G401 (cell line): ENCODE results near the gene PDIA6. TPM values are rescaled to one million over a fixed set of nuclear protein-coding genes. Genes with fewer than 3 reads are reported as not detected.
A peak's percentile ranks its signal among the peaks of the same experiment; 100 is the strongest.

Source experiments
- DNase-seq: peaks from one replicate; pipeline ENCODE4 v3.0.0-alpha.2; 2015; ENCODE audit warnings: low spot score
- in situ Hi-C: cut with HindIII; loops from 2 replicates; pipeline ENCODE4 v1.10.0; 2016; ENCODE audit warnings: low sequenced_read_pairs, mixed read lengths
- total RNA-seq: library from RNA; depleted of rRNA; stranded (reverse); fragments of >200 nt; shearing (Covaris generic); gene quantifications from 2 replicates; pipeline ENCODE4 v1.2.3, GENCODE V29; 2014

The PDIA6 gene
- total RNA-seq, 1 experiment from 2014 or later: 429 TPM

DNA sequence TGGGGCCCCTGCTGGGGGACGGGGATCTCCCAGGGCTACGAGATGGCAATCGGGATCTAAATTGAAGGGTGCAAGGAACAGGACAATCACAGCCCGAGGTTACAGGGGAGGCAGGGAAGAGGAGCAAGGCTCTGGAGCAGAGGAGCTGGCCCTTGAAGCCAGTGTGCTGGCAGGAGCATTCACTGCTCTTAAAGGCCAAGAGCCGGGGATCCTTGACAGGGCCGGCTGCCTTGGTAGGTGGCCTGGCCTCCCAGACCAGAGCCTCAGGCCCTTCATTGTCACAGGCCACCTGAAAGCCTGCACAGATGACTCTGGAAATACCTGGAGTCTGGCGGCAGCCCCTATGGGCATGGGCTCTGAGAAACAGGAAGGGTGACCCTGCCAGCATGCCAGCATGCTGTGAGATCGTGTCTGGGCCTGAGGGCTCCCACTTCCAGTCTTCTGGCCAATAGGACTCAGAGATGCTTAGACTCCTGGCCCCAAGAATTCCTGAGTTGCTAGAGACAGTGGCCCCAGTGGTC, 38.7 kb downstream of the PDIA6 start:
- no peak for DNase-seq
- in situ Hi-C loops: no loop called here

DNA sequence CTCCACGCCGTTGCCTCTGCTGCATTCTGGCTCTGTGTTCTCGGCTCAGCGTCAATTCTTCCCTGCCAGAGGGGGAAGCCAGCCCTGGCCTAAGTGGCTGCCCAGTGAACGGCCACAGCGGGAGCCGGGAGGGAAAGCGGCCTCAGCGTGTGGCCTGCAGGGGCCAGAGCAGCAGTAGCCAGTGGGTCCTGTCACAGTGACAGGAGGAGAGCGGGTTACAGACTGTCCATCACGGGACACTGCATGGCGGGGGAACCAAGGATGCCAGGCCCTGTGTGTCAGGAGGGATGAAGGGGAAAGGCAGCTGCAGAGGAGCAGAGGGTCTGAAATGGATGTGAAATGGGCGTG, 39.7 kb downstream of the PDIA6 start:
- DNase-seq: no peak
- in situ Hi-C loops: no loop called here

DNA sequence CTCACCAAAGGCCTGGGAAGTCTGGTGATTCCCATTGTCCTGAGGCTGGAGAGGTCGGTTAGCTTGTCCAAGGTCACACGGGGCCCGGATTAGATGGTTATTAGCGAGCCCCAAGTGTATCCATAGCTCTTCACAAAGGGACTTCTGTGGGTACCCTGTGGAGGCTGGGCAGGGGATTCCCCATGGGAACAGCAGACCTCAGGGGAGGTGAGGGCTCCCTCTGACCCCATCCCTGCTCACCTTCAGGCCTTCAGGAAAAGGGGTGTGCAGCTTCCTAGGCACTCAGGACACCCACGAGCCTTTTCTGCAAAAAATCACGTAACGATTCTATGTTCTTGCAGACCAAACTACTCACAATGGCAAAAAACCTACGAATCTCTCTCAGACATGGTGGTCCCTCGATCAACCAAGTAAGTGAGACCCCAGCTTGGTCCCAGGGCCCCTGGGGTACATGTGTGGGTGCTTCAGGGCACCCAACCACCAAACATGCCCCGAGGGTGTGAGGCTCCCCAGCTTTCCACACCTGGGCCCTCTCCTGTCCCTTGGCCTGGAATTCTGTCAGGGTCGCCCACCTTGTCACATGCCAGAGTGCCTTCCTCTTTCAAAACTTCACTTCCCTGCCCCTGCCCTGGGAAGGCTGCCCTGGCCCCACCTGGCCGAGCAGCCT, 40.3 kb downstream of the PDIA6 start:
- in situ Hi-C loops: no loop called here
- no peak for DNase-seq

- in situ Hi-C loops: no loop called here
- no peak for DNase-seq
Measured at GRCh38 chr2:10771786-10772185, 40.8 kb downstream of the PDIA6 start.

DNA sequence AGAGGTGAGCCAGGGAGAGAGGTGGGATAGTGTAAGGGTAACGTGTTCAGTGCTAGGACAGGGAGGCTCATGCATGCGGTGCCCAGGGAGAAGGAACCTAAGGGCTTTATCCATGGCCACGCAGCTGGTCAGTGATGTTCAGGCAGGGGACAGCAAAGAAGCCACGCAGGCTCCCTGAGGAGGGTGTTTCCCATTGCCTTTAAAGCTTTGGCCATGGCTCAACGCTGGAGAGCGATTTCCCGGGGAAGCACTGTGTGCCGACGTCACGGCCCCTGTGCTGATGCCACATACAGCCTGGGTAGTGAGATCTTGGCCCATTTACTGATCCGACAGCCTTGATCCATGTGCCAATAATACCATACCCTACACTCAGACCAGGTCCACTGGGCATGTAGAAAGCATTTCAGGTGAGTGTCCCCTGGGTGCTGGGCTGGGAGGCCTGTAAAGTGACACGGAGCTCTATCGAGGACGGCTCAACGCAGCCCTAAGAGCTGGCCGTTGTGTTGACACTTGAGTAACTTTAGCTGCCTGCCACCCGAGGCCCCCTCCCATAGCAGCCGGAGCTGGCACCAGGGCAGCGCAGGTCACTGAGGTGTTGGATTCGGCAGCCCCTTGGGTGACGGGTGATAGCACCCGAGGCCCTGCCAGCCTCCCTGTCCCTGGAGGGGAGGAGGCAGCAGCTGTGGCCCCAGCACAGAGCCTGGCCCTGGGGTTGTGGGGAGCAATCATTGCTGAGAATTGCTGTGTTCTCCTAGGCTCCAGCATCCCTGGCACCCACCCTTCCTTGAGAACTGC, 41.4 kb downstream of the PDIA6 start:
- in situ Hi-C loops: no loop called here
- DNase-seq: no peak

DNA sequence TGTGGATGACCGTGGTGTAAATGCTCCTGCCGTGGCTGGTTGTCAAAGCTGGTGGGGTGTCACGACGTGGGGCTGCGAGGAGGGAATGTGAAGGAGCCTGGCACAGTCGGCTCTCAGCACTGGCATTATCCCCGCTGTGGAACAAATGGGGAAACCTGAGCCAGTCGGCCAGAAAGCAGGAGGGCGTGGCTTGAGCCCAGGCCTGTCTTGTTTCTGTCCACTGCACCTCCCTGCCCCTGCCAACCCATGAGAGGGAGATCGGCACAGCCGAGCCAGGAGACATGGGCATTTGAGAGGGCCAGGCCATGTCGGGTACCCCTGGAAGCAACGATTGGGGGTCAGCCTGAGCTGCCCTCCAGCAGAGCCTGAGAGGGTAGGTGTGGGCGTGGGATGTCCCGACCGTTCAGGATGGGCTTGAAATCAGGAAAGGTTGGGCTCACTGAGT, 44.5 kb downstream of the PDIA6 start:
- in situ Hi-C loops: no loop called here
- no peak for DNase-seq

GRCh38 chr2:10765914-10766313, 46.7 kb downstream of the PDIA6 start:
- DNase-seq: no peak
- in situ Hi-C loops: no loop called here

- no peak for DNase-seq
Measured at GRCh38 chr2:10765461-10765860, 47.1 kb downstream of the PDIA6 start.

DNA sequence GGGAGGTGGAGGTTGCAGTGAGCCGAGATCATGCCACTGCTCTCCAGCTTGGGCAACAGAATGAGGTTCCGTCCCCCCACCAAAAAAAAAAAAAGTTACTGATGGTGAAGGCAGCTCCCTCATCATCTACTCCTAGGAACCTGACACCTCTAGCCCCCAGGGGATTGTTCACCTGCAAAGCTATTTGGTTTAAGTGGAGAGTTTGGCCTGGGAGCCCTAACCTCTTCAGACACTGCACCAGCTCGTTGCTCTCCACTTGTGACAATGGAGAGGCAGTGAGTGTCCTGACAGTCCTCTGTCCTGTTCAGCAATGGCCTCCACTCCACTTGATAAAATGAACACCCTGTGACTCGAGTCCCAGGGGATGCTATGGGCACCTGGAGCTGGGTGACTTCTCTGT, 47.7 kb downstream of the PDIA6 start:
- in situ Hi-C loops: no loop called here
- DNase-seq: no peak

More at GRCh38 chr2:10765461-10765860, 47.1 kb downstream of the PDIA6 start:
- in situ Hi-C loops: no loop called here

DNA sequence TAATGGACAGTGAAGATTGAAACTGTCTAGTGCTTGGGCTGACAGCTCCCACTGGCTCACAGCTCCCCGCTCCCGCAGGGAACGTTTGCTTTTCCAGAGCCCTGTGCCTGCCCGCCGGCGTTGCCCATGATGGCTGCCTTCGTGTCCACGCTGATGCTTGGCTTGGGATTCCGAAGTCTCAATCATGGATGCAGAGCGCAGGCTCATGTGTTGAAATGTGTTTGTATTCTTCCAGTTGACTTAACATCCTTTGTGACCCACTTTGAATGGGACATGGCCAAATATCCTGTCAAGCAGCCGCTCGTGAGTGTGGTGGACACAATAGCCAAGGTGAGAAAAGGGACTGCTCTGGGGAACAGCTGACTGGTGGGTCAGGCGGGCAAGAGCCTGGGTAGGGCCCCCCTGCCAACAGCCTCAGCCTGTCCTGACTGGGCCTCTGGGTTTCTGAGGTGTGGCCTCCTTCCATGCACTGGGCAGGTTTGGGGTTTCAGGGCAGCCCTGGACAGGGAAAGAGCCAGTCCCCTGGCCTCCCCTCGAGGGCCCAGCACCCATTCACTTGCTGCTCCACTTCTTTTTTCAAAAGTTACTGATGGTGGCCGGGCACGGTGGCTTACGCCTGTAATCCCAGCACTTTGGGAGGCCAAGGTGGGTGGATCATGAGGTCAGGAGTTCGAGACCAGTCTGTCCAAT, 48.3 kb downstream of the PDIA6 start:
- in situ Hi-C loops: no loop called here
- peak; percentile 62 for DNase-seq

DNA sequence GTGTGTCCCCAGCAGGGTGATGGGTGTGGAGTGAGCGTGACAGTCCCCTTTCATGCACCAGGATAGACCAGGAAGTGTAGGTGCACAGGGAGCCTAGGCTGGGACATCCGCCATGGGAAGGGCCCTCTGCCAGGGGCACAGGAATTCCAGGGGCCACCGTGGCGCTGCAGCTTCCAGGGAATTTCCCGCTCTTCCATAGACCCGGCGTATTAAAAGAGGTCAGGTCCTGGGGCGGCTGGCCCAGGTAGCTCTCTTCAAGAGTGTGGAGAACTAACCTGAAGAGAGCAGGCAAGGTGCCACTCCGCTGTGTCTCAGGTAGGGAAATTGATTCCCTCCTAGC, 49.2 kb downstream of the PDIA6 start:
- no peak for DNase-seq
- in situ Hi-C loops: no loop called here

- DNase-seq: no peak
- in situ Hi-C loops: no loop called here
Measured at GRCh38 chr2:10762651-10763460, 49.7 kb downstream of the PDIA6 start.

DNA sequence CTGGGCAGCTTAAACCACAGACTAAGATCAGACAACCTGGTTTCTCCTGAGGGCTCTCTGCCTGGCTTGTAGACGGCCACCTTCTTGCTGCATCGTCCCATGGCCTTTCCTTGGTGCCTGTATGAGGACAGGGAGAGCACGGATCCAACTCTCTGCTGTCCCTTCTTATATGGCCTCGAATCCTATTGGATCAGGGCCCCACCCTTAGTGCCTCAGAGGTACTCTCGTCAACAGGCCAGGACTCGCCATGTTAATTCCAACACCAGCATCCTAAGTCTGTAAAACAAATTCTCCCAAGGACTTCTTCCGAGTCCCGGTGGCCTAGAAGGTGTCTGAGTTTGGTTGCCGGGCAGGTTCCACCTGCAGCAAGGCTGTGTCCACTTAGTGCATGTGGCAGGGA, 51.0 kb downstream of the PDIA6 start:
- no peak for DNase-seq
- in situ Hi-C loops: no loop called here

DNA sequence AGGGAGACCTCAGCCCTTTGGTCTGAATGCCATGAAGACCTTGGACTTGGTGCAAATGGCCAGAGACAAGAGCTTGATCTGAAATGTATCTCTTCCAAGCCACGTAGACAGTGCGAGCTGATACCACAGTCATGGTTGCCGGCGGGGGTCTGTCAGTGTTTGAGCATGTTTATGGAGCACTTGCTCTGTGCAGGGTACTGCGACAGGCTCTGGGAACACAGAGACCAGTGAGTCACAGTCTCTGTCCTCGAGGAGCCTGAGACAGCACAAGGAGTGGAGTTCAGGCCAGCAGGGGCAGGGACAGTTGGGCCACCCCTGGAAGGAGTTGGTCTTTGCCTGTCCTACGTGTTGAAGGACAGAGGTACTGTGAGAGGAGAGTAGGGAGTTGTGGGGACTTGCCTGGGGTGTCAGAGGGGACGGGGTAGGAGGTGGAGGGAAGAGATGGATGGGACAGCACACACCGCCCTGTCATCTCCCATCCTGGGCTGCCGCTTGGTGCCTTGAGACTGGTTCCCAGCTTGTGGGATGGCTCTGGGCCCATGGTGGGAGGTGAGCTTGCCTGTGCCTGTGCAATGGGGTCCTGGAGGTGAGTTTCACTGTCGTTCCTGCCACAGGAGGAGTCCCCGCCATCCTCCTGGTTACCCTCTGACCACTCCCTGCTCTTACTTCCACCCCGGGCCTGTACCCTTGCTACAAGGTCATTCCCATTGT, 51.6 kb downstream of the PDIA6 start:
- DNase-seq: no peak
- in situ Hi-C loops: no loop called here

- DNase-seq: no peak
- in situ Hi-C loops: no loop called here
Measured at GRCh38 chr2:10759151-10759714, 53.4 kb downstream of the PDIA6 start.

DNA sequence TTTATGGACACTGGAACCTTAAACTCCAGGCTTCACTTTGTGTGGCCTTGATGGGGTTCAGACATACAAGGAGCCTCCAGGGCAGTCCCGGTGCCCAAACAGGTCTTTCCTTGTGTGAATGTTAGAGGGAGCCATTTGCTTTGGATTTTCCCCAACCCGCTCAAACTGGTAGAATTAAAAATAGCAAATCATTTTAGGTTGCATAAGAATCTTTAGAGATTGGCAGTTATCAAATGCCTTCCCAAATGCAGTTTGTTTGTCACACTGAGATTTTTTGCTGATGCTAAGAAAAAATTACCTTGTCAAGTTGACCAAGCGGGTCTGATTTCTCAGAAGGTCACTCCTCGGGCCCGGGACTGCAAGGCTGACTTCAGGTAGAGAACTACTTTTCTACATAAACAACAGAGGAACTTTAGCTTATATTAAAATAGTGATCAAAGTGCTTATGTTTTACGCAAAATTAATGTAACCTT, 54.7 kb downstream of the PDIA6 start:
- in situ Hi-C loops: no loop called here
- no peak for DNase-seq

DNA sequence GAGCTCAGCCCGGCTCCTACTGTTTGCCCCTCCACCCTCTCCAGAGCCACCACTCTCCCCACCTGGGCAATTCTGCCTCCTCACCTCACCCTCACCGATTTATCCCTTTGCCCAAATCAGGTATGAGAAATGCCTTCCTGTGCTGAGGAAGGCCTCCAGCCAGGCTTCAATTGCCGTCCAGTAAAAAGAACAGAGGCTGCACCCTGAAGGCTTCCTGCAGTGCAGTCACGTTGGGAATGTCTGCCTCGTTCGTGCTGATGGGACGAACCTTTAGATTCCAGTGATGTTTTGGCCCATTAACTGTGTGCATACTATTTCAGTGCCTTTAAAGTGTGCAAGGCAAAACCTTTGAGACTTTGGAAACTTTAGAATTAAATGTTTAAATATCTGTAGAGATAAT, 57.0 kb downstream of the PDIA6 start:
- no peak for DNase-seq
- in situ Hi-C loops: no loop called here

- in situ Hi-C loops: no loop called here
- no peak for DNase-seq
Measured at GRCh38 chr2:10753876-10754275, 58.7 kb downstream of the PDIA6 start.
